ENCODE data around the gene PIGU. TPM values are rescaled to one million over a fixed set of nuclear protein-coding genes. Genes with fewer than 3 reads are reported as not detected.

Gene PIGU
- total and polyA plus RNA-seq, 2 of the 13 experiments (the other 11 are each of a cell fraction or from before 2014, with no cell fraction given) = 45.5 to 231 TPM

DNA sequence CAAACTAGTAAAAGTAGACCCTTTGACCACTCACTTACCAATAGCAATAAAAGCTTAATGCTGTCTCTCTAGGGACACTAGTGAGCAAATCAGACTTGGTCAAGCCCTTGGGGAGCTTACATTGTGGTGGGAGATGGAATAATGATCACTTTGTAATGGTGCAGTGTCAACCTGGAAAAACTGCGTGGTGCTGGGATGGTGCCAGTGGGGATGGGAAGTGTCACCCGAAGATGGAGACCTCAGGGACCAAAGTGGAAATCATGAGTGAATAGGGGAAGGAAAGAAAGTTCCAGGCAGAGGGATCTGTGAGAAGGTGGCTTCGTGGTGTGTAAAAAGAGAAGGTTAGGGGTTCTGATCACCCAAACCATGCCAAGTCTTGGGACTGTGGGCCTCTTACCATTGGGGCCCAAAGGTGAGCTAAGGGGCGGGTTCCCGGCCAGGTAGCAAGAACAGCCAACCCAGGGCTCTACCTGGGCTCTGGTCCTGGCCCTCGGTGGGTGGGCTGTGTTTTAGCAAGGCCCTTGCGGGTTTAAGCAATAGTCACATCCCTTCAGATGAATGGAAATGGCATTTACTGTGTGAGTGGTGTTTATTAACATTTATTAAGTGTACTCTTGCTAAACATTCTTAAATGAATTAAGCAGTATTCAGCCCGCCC, 145.2 kb downstream of the PIGU start:
- WGBS (ENCODE audit: low lambda C conversion rate) = 98% methylated on average over 8 of the region's 8 CpGs
- H3K4me2 ChIP-seq (ENCODE audit: low read depth, low read length) = no peak overlapping the region
- peaks cover 4% of the 10 kb centered on the region; the same call in 1 of the 2 replicates for H4K20me1 ChIP-seq (ENCODE audit: insufficient read depth, low read length)
- H3K27ac ChIP-seq (ENCODE audit: extremely low read length, insufficient read depth, low read length) = no peak overlapping the region
- peaks cover 4% of the 10 kb centered on the region for H3K4me1 ChIP-seq (ENCODE audit: insufficient read depth, low read length)
- H3K27me3 ChIP-seq (ENCODE audit: control insufficient read depth in 1 of 2, insufficient read depth in 2 of 2, low read length in 2 of 2) = no peaks in the 10 kb centered on the region
- BruUV-seq (replicated peaks) = no TSS peak
- no peak overlapping the region for H3K9ac ChIP-seq (ENCODE audit: insufficient read depth, low read depth, low read length)
- TF ChIP-seq, protein P1, sequence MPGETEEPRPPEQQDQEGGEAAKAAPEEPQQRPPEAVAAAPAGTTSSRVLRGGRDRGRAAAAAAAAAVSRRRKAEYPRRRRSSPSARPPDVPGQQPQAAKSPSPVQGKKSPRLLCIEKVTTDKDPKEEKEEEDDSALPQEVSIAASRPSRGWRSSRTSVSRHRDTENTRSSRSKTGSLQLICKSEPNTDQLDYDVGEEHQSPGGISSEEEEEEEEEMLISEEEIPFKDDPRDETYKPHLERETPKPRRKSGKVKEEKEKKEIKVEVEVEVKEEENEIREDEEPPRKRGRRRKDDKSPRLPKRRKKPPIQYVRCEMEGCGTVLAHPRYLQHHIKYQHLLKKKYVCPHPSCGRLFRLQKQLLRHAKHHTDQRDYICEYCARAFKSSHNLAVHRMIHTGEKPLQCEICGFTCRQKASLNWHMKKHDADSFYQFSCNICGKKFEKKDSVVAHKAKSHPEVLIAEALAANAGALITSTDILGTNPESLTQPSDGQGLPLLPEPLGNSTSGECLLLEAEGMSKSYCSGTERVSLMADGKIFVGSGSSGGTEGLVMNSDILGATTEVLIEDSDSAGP (CRISPR knock-in tag; IDR thresholded peaks at IDR 0.05; ENCODE audit: borderline replicate concordance) = no peak
- TF ChIP-seq ZNF768 (CRISPR knock-in tag; IDR thresholded peaks at IDR 0.05) (no peak), MYC (CRISPR knock-in tag; IDR thresholded peaks at IDR 0.05; ENCODE audit: borderline replicate concordance) (0 out of 2 replicates have a peak, but pooled peaks have one; percentile 8), CBX1 (IDR thresholded peaks at IDR 0.05; ENCODE audit: low read depth) (no peak), TBL1XR1 (IDR thresholded peaks at IDR 0.05; ENCODE audit: borderline replicate concordance, low read length, partially characterized antibody) (no peak)
- no peak overlapping the region for H3K4me3 ChIP-seq (replicated peaks in 1 of 3; ENCODE audit: insufficient read depth in 1 of 3, low read depth in 2 of 3, low read length in 3 of 3)
- DNase-seq (ENCODE audit: low spot score) (no peak), ATAC-seq (no peak), FAIRE-seq (no peak)
- peaks cover 15% of the 10 kb centered on the region for H3K79me2 ChIP-seq (ENCODE audit: insufficient read depth, low read length)
- no peaks in the 10 kb centered on the region for H3K9me3 ChIP-seq (ENCODE audit: low read length)
- H3K36me3 ChIP-seq (replicated peaks in 1 of 2; ENCODE audit: control insufficient read depth in 1 of 2, insufficient read depth in 2 of 2, low read length in 2 of 2) = peaks cover 71 to 93% of the 10 kb centered on the region in 2 experiments
- CTCF ChIA-PET (ENCODE audit: low intra/inter-chr PET ratio, low total read pairs) = no interaction called here
- in situ Hi-C loops (cut with HindIII; ENCODE audit: extremely low pct_ligation_motif_present, low pct_unique_long_range_greater_than_20kb) = no loop called here
- intact Hi-C loops (cut with micrococcal nuclease; ENCODE audit: unreplicated experiment) = no loop called here
- no peak overlapping the region for H2AFZ ChIP-seq (ENCODE audit: low read length)
- POLR2A ChIA-PET = interaction anchor here (0.9 to 1.2 kb wide), 2 partner anchors 16 kb away, joined by 5 read pairs; partner anchors contain the start of gene DYNLRB1

DNA sequence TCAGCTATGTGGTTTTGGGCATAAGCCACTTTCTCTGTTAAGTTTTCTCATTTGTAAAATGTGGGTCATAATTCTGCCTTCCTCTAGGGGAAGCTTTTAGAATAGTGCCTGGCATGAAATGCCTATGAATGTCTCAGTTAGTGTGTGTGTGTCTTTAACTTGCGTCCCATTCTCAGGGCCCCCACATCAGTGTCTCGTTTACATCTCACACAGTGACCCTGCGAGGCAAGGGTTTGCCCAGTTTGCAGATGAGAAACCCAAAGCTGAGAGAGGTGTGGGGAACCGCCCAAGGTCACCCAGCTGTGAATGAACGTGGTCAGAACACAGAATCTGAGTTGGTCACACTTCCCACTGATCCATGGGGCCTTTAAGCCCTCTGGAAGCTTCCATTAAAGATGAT, 146.6 kb downstream of the PIGU start:
- Histone ChIP-seq H3K79me2 (ENCODE audit: insufficient read depth, low read length) (peaks cover 21% of the 10 kb centered on the region), H4K20me1 (ENCODE audit: insufficient read depth, low read length) (peaks cover 10% of the 10 kb centered on the region), H3K4me2 (ENCODE audit: low read depth, low read length) (no peak overlapping the region), H3K9ac (ENCODE audit: insufficient read depth, low read depth, low read length) (no peak overlapping the region), H3K9me3 (ENCODE audit: low read length) (no peaks in the 10 kb centered on the region), H3K4me3 (replicated peaks in 1 of 3; ENCODE audit: insufficient read depth in 1 of 3, low read depth in 2 of 3, low read length in 3 of 3) (no peak overlapping the region), H2AFZ (ENCODE audit: low read length) (no peak overlapping the region), H3K27ac (ENCODE audit: extremely low read length, insufficient read depth, low read length) (no peak overlapping the region), H3K36me3 (replicated peaks in 1 of 2; ENCODE audit: control insufficient read depth in 1 of 2, insufficient read depth in 2 of 2, low read length in 2 of 2) (peaks cover 59 to 85% of the 10 kb centered on the region in 2 experiments), H3K4me1 (ENCODE audit: insufficient read depth, low read length) (peaks cover 18% of the 10 kb centered on the region), H3K27me3 (ENCODE audit: control insufficient read depth in 1 of 2, insufficient read depth in 2 of 2, low read length in 2 of 2) (no peaks in the 10 kb centered on the region)
- 0 out of 2 replicates have a peak, but pooled peaks have one; percentile 31 for TF ChIP-seq ZNF558 (CRISPR knock-in tag; IDR thresholded peaks at IDR 0.05; ENCODE audit: borderline replicate concordance)
- TF ChIP-seq ZNF724P (CRISPR knock-in tag; IDR thresholded peaks at IDR 0.05; ENCODE audit: borderline replicate concordance) = no peak
- DNase-seq (ENCODE audit: low spot score) = no peak
- 95% methylated on average over 5 of the region's 5 CpGs for WGBS (ENCODE audit: low lambda C conversion rate)
- FAIRE-seq = no peak
- BruUV-seq (replicated peaks) = no TSS peak
- in situ Hi-C loops (cut with HindIII; ENCODE audit: extremely low pct_ligation_motif_present, low pct_unique_long_range_greater_than_20kb) = no loop called here
- ChIA-PET CTCF (ENCODE audit: low intra/inter-chr PET ratio, low total read pairs) (no interaction called here), POLR2A (interaction anchor here (0.6 kb wide), 1 partner anchor 14 kb away, joined by 3 read pairs; the partner anchor contains the start of gene DYNLRB1)
- ATAC-seq = no peak
- intact Hi-C loops (cut with micrococcal nuclease; ENCODE audit: unreplicated experiment) = no loop called here
